ENCODE data around the gene UBTF. TPM values are rescaled to one million over a fixed set of nuclear protein-coding genes. Genes with fewer than 3 reads are reported as not detected.

The UBTF gene
- total and polyA plus RNA-seq, 2 donors, result 70.1 to 91.6 TPM

GRCh38 chr17:44170135-44170498, 49.4 kb downstream of the UBTF start:
- Histone ChIP-seq H3K9me3 (ENCODE audit: control insufficient read depth in 2 of 2, insufficient read depth in 1 of 2, low read length in 1 of 2) (peaks cover 0 to 4% of the 10 kb centered on the region in 2 donors), H3K27me3 (ENCODE audit: control insufficient read depth in 2 of 2, insufficient read depth in 1 of 2, low read length in 1 of 2) (peaks cover 0 to 13% of the 10 kb centered on the region in 2 donors), H3K4me1 (ENCODE audit: control insufficient read depth in 2 of 2, insufficient read depth in 2 of 2, low read length in 2 of 2) (peaks cover 0 to 11% of the 10 kb centered on the region in 2 donors), H3K4me3 (ENCODE audit: low read length in 2 of 2) (no peak overlapping the region), H3K27ac (ENCODE audit: low read depth in 1 of 2, low read length in 1 of 2) (no peak overlapping the region), H3K36me3 (ENCODE audit: control insufficient read depth in 2 of 2, insufficient read depth in 2 of 2, low read length in 1 of 2) (no peaks in the 10 kb centered on the region)
- no peak for DNase-seq (ENCODE audit: low read depth in 6 of 9, low spot score in 9 of 9)
- WGBS, result 83% methylated on average over 5 of the region's 5 CpGs

- Histone ChIP-seq H3K4me3 (ENCODE audit: low read length in 2 of 2) (no peak overlapping the region), H3K27me3 (ENCODE audit: control insufficient read depth in 2 of 2, insufficient read depth in 1 of 2, low read length in 1 of 2) (peaks cover 0 to 13% of the 10 kb centered on the region in 2 donors), H3K27ac (ENCODE audit: low read depth in 1 of 2, low read length in 1 of 2) (no peak overlapping the region), H3K36me3 (ENCODE audit: control insufficient read depth in 2 of 2, insufficient read depth in 2 of 2, low read length in 1 of 2) (no peaks in the 10 kb centered on the region), H3K9me3 (ENCODE audit: control insufficient read depth in 2 of 2, insufficient read depth in 1 of 2, low read length in 1 of 2) (peaks cover 0 to 4% of the 10 kb centered on the region in 2 donors), H3K4me1 (ENCODE audit: control insufficient read depth in 2 of 2, insufficient read depth in 2 of 2, low read length in 2 of 2) (peaks cover 0 to 11% of the 10 kb centered on the region in 2 donors)
- 97% methylated on average over 7 of the region's 7 CpGs for WGBS
- no peak for DNase-seq (ENCODE audit: low read depth in 6 of 9, low spot score in 9 of 9)
Observed at GRCh38 chr17:44167181-44167861, 52.2 kb downstream of the UBTF start.

GRCh38 chr17:44164476-44164875, 55.0 kb downstream of the UBTF start:
- DNase-seq (ENCODE audit: low read depth in 6 of 9, low spot score in 9 of 9), result no peak
- Histone ChIP-seq H3K27ac (ENCODE audit: low read depth in 1 of 2, low read length in 1 of 2) (no peak overlapping the region), H3K9me3 (ENCODE audit: control insufficient read depth in 2 of 2, insufficient read depth in 1 of 2, low read length in 1 of 2) (no peaks in the 10 kb centered on the region), H3K36me3 (ENCODE audit: control insufficient read depth in 2 of 2, insufficient read depth in 2 of 2, low read length in 1 of 2) (peaks cover 0 to 8% of the 10 kb centered on the region in 2 donors), H3K4me1 (ENCODE audit: control insufficient read depth in 2 of 2, insufficient read depth in 2 of 2, low read length in 2 of 2) (peaks cover 0 to 3% of the 10 kb centered on the region in 2 donors), H3K4me3 (ENCODE audit: low read length in 2 of 2) (no peak overlapping the region), H3K27me3 (ENCODE audit: control insufficient read depth in 2 of 2, insufficient read depth in 1 of 2, low read length in 1 of 2) (no peaks in the 10 kb centered on the region)
- 97% methylated on average over 1 of the region's 1 CpG for WGBS

GRCh38 chr17:44159519-44160210, 59.8 kb downstream of the UBTF start:
- Histone ChIP-seq H3K9me3 (ENCODE audit: control insufficient read depth in 2 of 2, insufficient read depth in 1 of 2, low read length in 1 of 2) (no peaks in the 10 kb centered on the region), H3K27ac (ENCODE audit: low read depth in 1 of 2, low read length in 1 of 2) (no peak overlapping the region), H3K4me3 (ENCODE audit: low read length in 2 of 2) (no peak overlapping the region), H3K4me1 (ENCODE audit: control insufficient read depth in 2 of 2, insufficient read depth in 2 of 2, low read length in 2 of 2) (no peaks in the 10 kb centered on the region), H3K36me3 (ENCODE audit: control insufficient read depth in 2 of 2, insufficient read depth in 2 of 2, low read length in 1 of 2) (peaks cover 14 to 15% of the 10 kb centered on the region in 2 donors), H3K27me3 (ENCODE audit: control insufficient read depth in 2 of 2, insufficient read depth in 1 of 2, low read length in 1 of 2) (no peaks in the 10 kb centered on the region)
- no peak for DNase-seq (ENCODE audit: low read depth in 6 of 9, low spot score in 9 of 9)
- 96% methylated on average over 15 of the region's 15 CpGs for WGBS

- Histone ChIP-seq H3K9me3 (ENCODE audit: control insufficient read depth in 2 of 2, insufficient read depth in 1 of 2, low read length in 1 of 2) (no peaks in the 10 kb centered on the region), H3K27me3 (ENCODE audit: control insufficient read depth in 2 of 2, insufficient read depth in 1 of 2, low read length in 1 of 2) (no peaks in the 10 kb centered on the region), H3K36me3 (ENCODE audit: control insufficient read depth in 2 of 2, insufficient read depth in 2 of 2, low read length in 1 of 2) (peaks cover 17 to 26% of the 10 kb centered on the region in 2 donors), H3K27ac (ENCODE audit: low read depth in 1 of 2, low read length in 1 of 2) (no peak overlapping the region), H3K4me1 (ENCODE audit: control insufficient read depth in 2 of 2, insufficient read depth in 2 of 2, low read length in 2 of 2) (no peaks in the 10 kb centered on the region), H3K4me3 (ENCODE audit: low read length in 2 of 2) (no peak overlapping the region)
- no peak for DNase-seq (ENCODE audit: low read depth in 6 of 9, low spot score in 9 of 9)
- 96% methylated on average over 2 of the region's 2 CpGs for WGBS
Observed at GRCh38 chr17:44155488-44155887, 64.0 kb downstream of the UBTF start.

Other genes with a start within 250 kb of the UBTF start
- gene NAGS, start 215.1 kb downstream of the UBTF start, total RNA-seq, result 1.3 TPM
- 1.6 TPM for gene NAGS, start 215.1 kb downstream of the UBTF start, polyA plus RNA-seq
- 28.7 TPM for gene TMEM101, start 204.7 kb downstream of the UBTF start, total RNA-seq
- gene TMEM101, start 204.7 kb downstream of the UBTF start, polyA plus RNA-seq, result 23.8 TPM
- 24.2 TPM for gene LSM12, start 153.0 kb downstream of the UBTF start, total RNA-seq
- 31.3 TPM for gene LSM12, start 153.0 kb downstream of the UBTF start, polyA plus RNA-seq
- gene G6PC3, start 148.9 kb downstream of the UBTF start, total RNA-seq, result 13.7 TPM
- 30.2 TPM for gene G6PC3, start 148.9 kb downstream of the UBTF start, polyA plus RNA-seq
- gene HDAC5, start 96.0 kb downstream of the UBTF start, total RNA-seq, result 17.0 TPM
- gene HDAC5, start 96.0 kb downstream of the UBTF start, polyA plus RNA-seq, result 34.4 TPM
- 3.2 TPM for gene HROB, start 77.7 kb downstream of the UBTF start, total RNA-seq
- 0.94 TPM for gene HROB, start 77.7 kb downstream of the UBTF start, polyA plus RNA-seq
- not detected for gene ASB16, start 49.0 kb downstream of the UBTF start, total RNA-seq
- gene ASB16, start 49.0 kb downstream of the UBTF start, polyA plus RNA-seq, result 0.14 TPM
- gene TMUB2, start 32.7 kb downstream of the UBTF start, total RNA-seq, result 21.4 TPM
- gene TMUB2, start 32.7 kb downstream of the UBTF start, polyA plus RNA-seq, result 57.6 TPM
- gene ATXN7L3, start 19.8 kb downstream of the UBTF start, total RNA-seq, result 36.3 TPM
- gene ATXN7L3, start 19.8 kb downstream of the UBTF start, polyA plus RNA-seq, result 53.3 TPM
- 6.9 TPM for gene SLC4A1, start 48.5 kb upstream of the UBTF start, total RNA-seq
- 0.37 TPM for gene SLC4A1, start 48.5 kb upstream of the UBTF start, polyA plus RNA-seq
- gene RUNDC3A, start 88.9 kb upstream of the UBTF start, total RNA-seq, result 0.99 TPM
- 4.9 TPM for gene RUNDC3A, start 88.9 kb upstream of the UBTF start, polyA plus RNA-seq
- gene SLC25A39, start 105.1 kb upstream of the UBTF start, total RNA-seq, result 46.9 TPM
- 93.8 TPM for gene SLC25A39, start 105.1 kb upstream of the UBTF start, polyA plus RNA-seq
- gene GRN, start 125.6 kb upstream of the UBTF start, total RNA-seq, result 74.8 TPM
- 93.0 TPM for gene GRN, start 125.6 kb upstream of the UBTF start, polyA plus RNA-seq
- 1.4 TPM for gene FAM171A2, start 144.2 kb upstream of the UBTF start, total RNA-seq
- gene FAM171A2, start 144.2 kb upstream of the UBTF start, polyA plus RNA-seq, result 0.39 TPM
- 0.38 TPM for gene ITGA2B, start 170.0 kb upstream of the UBTF start, total RNA-seq
- 0.41 TPM for gene ITGA2B, start 170.0 kb upstream of the UBTF start, polyA plus RNA-seq